ENCODE results near the gene MAST3.
A peak's percentile ranks its signal among the peaks of the same experiment; 100 is the strongest.

MAST3 gene

DNA sequence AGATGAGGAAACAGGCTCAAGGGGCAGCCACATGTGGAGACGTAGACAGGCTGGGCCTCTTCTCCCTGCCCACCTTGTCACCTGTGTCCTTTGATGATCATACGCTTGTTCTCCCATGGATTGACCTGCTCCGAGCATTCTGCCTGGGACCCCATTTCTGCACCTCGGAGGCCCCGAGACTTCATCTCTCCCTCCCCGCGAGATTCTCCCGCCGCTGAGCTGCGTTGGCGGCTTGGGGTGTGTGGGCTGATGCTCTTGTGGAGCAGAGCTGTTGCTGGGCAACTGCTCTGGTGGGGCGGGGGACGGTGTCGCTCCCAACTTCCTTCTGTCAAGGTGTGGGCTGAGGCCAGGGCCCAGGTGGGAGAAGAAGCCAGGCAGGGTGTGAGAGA, 22.1 kb downstream of the MAST3 start:
- no peak overlapping the region for H3K18ac ChIP-seq (ENCODE audit: low read length)
- H3K79me2 ChIP-seq (ENCODE audit: control insufficient read depth, insufficient read depth, low read length), result no peaks in the 10 kb centered on the region
- no peaks in the 10 kb centered on the region for H3K4me1 ChIP-seq (ENCODE audit: control insufficient read depth, low read depth, low read length)
- peaks cover 2% of the 10 kb centered on the region for H3K79me1 ChIP-seq (ENCODE audit: low read length)
- no peak overlapping the region for H4K5ac ChIP-seq (ENCODE audit: low read length)
- H3K4ac ChIP-seq (ENCODE audit: low read depth, low read length), result no peak overlapping the region
- no peaks in the 10 kb centered on the region for H3K36me3 ChIP-seq (ENCODE audit: control insufficient read depth, insufficient read depth, low read length)
- WGBS (ENCODE audit: extremely low coverage, insufficient coverage, low lambda C conversion rate), result no CpG with 5 or more reads among the region's 14 CpGs
- H3K4me2 ChIP-seq (ENCODE audit: low read length), result no peak overlapping the region
- H2AK5ac ChIP-seq (ENCODE audit: low read length), result no peak overlapping the region
- H2BK5ac ChIP-seq (ENCODE audit: low read length), result no peak overlapping the region
- no peak overlapping the region for H4K8ac ChIP-seq (ENCODE audit: low read depth, low read length)
- H3K9ac ChIP-seq (ENCODE audit: low read length), result no peak overlapping the region
- no peaks in the 10 kb centered on the region for H3K27me3 ChIP-seq (ENCODE audit: insufficient read depth, low read length, poor library complexity)
- no peak overlapping the region for H2BK120ac ChIP-seq (ENCODE audit: low read depth, low read length)
- no peak overlapping the region for H3K4me3 ChIP-seq (ENCODE audit: low read length)
- H3K27ac ChIP-seq (ENCODE audit: low read depth, low read length), result no peak overlapping the region
- H2BK15ac ChIP-seq (replicated peaks; ENCODE audit: low read depth), result no peak overlapping the region
- H3K56ac ChIP-seq (ENCODE audit: low read length), result peak overlapping the region; percentile 15
- no peak overlapping the region for H3K23ac ChIP-seq (ENCODE audit: low read length)
- DNase-seq, result no peak

DNA sequence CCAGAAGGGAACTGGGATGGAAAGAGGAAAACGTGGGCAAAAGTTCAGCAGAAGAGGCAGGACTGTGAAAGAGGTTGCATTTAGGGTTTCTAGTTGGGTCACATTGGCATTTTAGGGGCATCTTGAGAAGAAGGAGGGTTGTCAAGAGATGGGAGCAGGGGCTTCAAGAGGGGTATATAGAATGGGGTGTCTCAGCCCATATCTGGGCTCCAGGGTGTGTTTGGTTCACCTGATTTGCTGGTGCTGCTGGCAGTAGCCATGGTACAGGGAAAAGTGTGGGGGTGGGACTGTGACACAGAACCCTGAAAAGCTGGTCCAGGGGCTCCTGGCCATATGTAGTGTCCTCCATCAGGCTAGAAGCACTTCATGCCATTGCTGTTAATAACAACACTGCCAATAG, 22.5 kb downstream of the MAST3 start:
- Histone ChIP-seq H3K4me3 (ENCODE audit: low read length) (no peak overlapping the region), H2BK5ac (ENCODE audit: low read length) (no peak overlapping the region), H3K18ac (ENCODE audit: low read length) (no peak overlapping the region), H2BK120ac (ENCODE audit: low read depth, low read length) (no peak overlapping the region), H3K79me1 (ENCODE audit: low read length) (peaks cover 2% of the 10 kb centered on the region), H2BK15ac (replicated peaks; ENCODE audit: low read depth) (no peak overlapping the region), H3K9ac (ENCODE audit: low read length) (no peak overlapping the region), H3K36me3 (ENCODE audit: control insufficient read depth, insufficient read depth, low read length) (no peaks in the 10 kb centered on the region), H3K4me1 (ENCODE audit: control insufficient read depth, low read depth, low read length) (no peaks in the 10 kb centered on the region), H3K4me2 (ENCODE audit: low read length) (no peak overlapping the region), H3K56ac (ENCODE audit: low read length) (no peak overlapping the region), H4K8ac (ENCODE audit: low read depth, low read length) (no peak overlapping the region), H2AK5ac (ENCODE audit: low read length) (no peak overlapping the region), H3K4ac (ENCODE audit: low read depth, low read length) (no peak overlapping the region), H3K27me3 (ENCODE audit: insufficient read depth, low read length, poor library complexity) (no peaks in the 10 kb centered on the region), H4K5ac (ENCODE audit: low read length) (no peak overlapping the region), H3K79me2 (ENCODE audit: control insufficient read depth, insufficient read depth, low read length) (no peaks in the 10 kb centered on the region), H3K23ac (ENCODE audit: low read length) (no peak overlapping the region), H3K27ac (ENCODE audit: low read depth, low read length) (no peak overlapping the region)
- no CpG with 5 or more reads among the region's 1 CpG for WGBS (ENCODE audit: extremely low coverage, insufficient coverage, low lambda C conversion rate)
- no peak for DNase-seq

DNA sequence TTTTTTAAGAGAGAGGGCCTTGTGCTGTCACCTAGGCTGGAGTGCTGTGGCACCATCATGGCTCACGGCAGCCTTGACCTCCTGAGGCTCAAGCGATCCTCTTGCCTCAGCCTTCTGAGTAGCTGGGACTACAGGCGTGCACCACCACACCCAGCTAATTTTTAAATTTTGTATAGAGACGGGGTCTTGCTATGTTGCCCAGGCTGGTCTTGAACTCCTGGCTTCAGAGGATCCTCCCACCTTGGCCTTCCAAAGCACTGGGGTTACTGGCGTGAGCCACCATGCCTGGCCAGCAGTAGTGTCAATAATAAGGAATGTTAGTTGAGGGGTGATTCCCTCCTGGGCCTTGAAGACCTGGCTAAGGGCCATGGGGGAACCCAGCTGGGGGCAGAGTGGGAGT, 23.6 kb downstream of the MAST3 start:
- Histone ChIP-seq H4K8ac (ENCODE audit: low read depth, low read length) (no peak overlapping the region), H3K4ac (ENCODE audit: low read depth, low read length) (no peak overlapping the region)

DNA sequence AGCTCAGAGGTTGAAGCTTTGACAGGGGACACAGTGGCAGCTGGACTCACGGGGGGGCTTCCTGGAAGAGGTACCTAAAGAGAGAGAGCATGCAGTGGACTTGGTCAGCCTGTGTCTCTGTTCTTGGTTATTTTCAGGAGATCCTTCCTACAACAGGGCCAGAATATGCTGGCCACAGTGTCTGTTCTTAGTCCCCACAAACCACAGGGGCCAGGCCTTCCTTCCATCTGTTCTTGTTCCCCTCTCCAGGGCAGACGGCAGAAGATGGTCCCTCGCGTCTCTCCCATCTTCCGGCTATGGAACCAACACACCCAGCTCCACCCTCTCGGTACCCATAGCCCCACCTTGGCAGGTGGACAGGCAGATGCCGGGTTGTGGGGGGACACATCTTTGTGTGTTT, 24.8 kb downstream of the MAST3 start:
- Histone ChIP-seq H3K36me3 (ENCODE audit: control insufficient read depth, insufficient read depth, low read length) (no peaks in the 10 kb centered on the region), H3K27ac (ENCODE audit: low read depth, low read length) (no peak overlapping the region), H3K23ac (ENCODE audit: low read length) (no peak overlapping the region), H3K4ac (ENCODE audit: low read depth, low read length) (no peak overlapping the region), H3K27me3 (ENCODE audit: insufficient read depth, low read length, poor library complexity) (no peaks in the 10 kb centered on the region), H3K79me2 (ENCODE audit: control insufficient read depth, insufficient read depth, low read length) (no peaks in the 10 kb centered on the region), H2AK5ac (ENCODE audit: low read length) (no peak overlapping the region), H3K4me1 (ENCODE audit: control insufficient read depth, low read depth, low read length) (no peaks in the 10 kb centered on the region), H2BK5ac (ENCODE audit: low read length) (no peak overlapping the region), H3K56ac (ENCODE audit: low read length) (no peak overlapping the region), H3K79me1 (ENCODE audit: low read length) (peaks cover 2% of the 10 kb centered on the region), H4K5ac (ENCODE audit: low read length) (no peak overlapping the region), H2BK15ac (replicated peaks; ENCODE audit: low read depth) (no peak overlapping the region), H3K4me3 (ENCODE audit: low read length) (no peak overlapping the region), H3K4me2 (ENCODE audit: low read length) (no peak overlapping the region), H2BK120ac (ENCODE audit: low read depth, low read length) (no peak overlapping the region), H3K18ac (ENCODE audit: low read length) (no peak overlapping the region), H3K9ac (ENCODE audit: low read length) (no peak overlapping the region), H4K8ac (ENCODE audit: low read depth, low read length) (no peak overlapping the region)
- no CpG with 5 or more reads among the region's 7 CpGs for WGBS (ENCODE audit: extremely low coverage, insufficient coverage, low lambda C conversion rate)
- no peak for DNase-seq

More for the DNA sequence above, 23.6 kb downstream of the MAST3 start:
- no peak overlapping the region for H3K27ac ChIP-seq (ENCODE audit: low read depth, low read length)
- H2BK15ac ChIP-seq (replicated peaks; ENCODE audit: low read depth), result no peak overlapping the region
- H2AK5ac ChIP-seq (ENCODE audit: low read length), result no peak overlapping the region
- peaks cover 2% of the 10 kb centered on the region for H3K79me1 ChIP-seq (ENCODE audit: low read length)
- H3K18ac ChIP-seq (ENCODE audit: low read length), result no peak overlapping the region
- H3K9ac ChIP-seq (ENCODE audit: low read length), result no peak overlapping the region
- no peak overlapping the region for H3K4me2 ChIP-seq (ENCODE audit: low read length)
- DNase-seq, result no peak
- no peak overlapping the region for H2BK5ac ChIP-seq (ENCODE audit: low read length)
- H3K23ac ChIP-seq (ENCODE audit: low read length), result no peak overlapping the region
- H3K79me2 ChIP-seq (ENCODE audit: control insufficient read depth, insufficient read depth, low read length), result no peaks in the 10 kb centered on the region
- H3K4me1 ChIP-seq (ENCODE audit: control insufficient read depth, low read depth, low read length), result no peaks in the 10 kb centered on the region
- no peak overlapping the region for H3K56ac ChIP-seq (ENCODE audit: low read length)
- H4K5ac ChIP-seq (ENCODE audit: low read length), result no peak overlapping the region
- no peaks in the 10 kb centered on the region for H3K36me3 ChIP-seq (ENCODE audit: control insufficient read depth, insufficient read depth, low read length)
- no CpG with 5 or more reads among the region's 5 CpGs for WGBS (ENCODE audit: extremely low coverage, insufficient coverage, low lambda C conversion rate)
- no peak overlapping the region for H2BK120ac ChIP-seq (ENCODE audit: low read depth, low read length)
- no peaks in the 10 kb centered on the region for H3K27me3 ChIP-seq (ENCODE audit: insufficient read depth, low read length, poor library complexity)
- no peak overlapping the region for H3K4me3 ChIP-seq (ENCODE audit: low read length)

DNA sequence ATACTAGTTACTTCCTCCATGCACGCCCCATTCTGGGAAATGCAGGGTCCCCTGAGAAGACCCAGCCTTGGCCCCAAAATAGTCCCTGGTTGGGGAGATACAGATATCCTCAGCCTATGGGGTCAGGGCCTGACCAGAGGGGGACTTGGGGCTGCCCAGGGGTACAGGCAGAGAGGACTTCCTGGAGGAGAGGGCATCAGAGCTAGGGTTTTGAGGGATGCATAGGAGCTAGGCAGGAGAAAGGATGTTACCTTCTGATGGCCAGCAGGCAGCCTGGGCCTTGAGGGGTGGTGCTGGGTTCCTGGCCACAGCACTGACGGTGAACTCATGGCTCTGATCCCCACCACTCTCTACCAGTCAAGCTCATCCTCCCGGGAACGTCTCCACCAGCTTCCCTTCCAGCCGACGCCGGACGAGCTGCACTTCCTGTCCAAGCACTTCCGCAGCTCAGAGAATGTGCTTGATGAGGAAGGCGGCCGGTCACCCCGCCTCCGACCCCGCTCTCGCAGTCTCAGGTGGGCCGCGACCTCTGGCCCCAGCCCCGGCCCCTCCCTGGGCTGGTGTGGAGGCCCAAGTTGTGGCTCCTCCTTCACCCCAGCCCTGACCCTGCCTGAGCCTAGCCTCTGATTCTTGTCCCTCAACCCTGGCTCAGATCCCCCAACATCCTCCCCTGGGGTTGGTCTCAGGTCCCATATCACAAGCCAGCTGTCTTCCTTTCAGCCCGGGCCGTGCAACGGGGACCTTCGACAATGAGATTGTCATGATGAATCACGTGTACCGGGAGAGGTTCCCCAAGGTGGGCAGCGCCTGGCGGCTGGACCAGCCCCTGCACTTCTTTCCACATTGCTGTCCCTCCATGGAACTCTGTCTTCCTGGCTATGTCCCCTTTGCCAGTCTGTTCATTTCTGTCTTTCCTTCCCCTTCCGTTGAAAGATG, 25.6 kb downstream of the MAST3 start:
- DNase-seq, result no peak
- no peak overlapping the region for H2BK15ac ChIP-seq (replicated peaks; ENCODE audit: low read depth)
- H3K4me1 ChIP-seq (ENCODE audit: control insufficient read depth, low read depth, low read length), result no peaks in the 10 kb centered on the region
- H3K36me3 ChIP-seq (ENCODE audit: control insufficient read depth, insufficient read depth, low read length), result no peaks in the 10 kb centered on the region
- no peaks in the 10 kb centered on the region for H3K27me3 ChIP-seq (ENCODE audit: insufficient read depth, low read length, poor library complexity)
- H3K79me2 ChIP-seq (ENCODE audit: control insufficient read depth, insufficient read depth, low read length), result no peaks in the 10 kb centered on the region
- H3K27ac ChIP-seq (ENCODE audit: low read depth, low read length), result no peak overlapping the region
- no peak overlapping the region for H3K4me2 ChIP-seq (ENCODE audit: low read length)
- H4K8ac ChIP-seq (ENCODE audit: low read depth, low read length), result no peak overlapping the region
- H2AK5ac ChIP-seq (ENCODE audit: low read length), result no peak overlapping the region
- peaks cover 2% of the 10 kb centered on the region for H3K79me1 ChIP-seq (ENCODE audit: low read length)
- no peak overlapping the region for H2BK5ac ChIP-seq (ENCODE audit: low read length)
- H3K56ac ChIP-seq (ENCODE audit: low read length), result no peak overlapping the region
- H3K4me3 ChIP-seq (ENCODE audit: low read length), result no peak overlapping the region
- H3K4ac ChIP-seq (ENCODE audit: low read depth, low read length), result no peak overlapping the region
- H3K18ac ChIP-seq (ENCODE audit: low read length), result no peak overlapping the region
- H4K5ac ChIP-seq (ENCODE audit: low read length), result no peak overlapping the region
- no peak overlapping the region for H2BK120ac ChIP-seq (ENCODE audit: low read depth, low read length)
- H3K23ac ChIP-seq (ENCODE audit: low read length), result no peak overlapping the region
- no CpG with 5 or more reads among the region's 27 CpGs for WGBS (ENCODE audit: extremely low coverage, insufficient coverage, low lambda C conversion rate)
- no peak overlapping the region for H3K9ac ChIP-seq (ENCODE audit: low read length)

DNA sequence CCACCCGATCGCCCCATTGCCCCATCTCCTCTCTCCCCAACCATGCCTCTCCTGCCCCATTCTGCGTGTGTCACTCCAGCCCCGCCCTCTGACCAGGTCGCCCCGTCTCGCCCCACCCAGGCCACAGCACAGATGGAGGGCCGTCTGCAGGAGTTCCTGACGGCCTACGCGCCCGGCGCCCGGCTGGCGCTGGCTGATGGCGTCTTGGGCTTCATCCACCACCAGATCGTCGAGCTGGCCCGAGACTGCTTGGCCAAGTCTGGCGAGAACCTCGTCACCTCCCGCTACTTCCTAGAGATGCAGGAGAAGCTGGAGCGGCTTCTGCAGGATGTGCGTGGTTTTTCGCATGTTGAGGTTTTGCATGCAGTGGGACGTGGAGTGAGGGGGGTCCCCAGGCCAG, 26.2 kb downstream of the MAST3 start:
- no peak overlapping the region for H4K8ac ChIP-seq (ENCODE audit: low read depth, low read length)
- no peak overlapping the region for H3K4me2 ChIP-seq (ENCODE audit: low read length)
- H3K18ac ChIP-seq (ENCODE audit: low read length), result no peak overlapping the region
- no peak overlapping the region for H3K23ac ChIP-seq (ENCODE audit: low read length)
- no peak overlapping the region for H2BK5ac ChIP-seq (ENCODE audit: low read length)
- DNase-seq, result no peak
- no peak overlapping the region for H3K27ac ChIP-seq (ENCODE audit: low read depth, low read length)
- H3K79me2 ChIP-seq (ENCODE audit: control insufficient read depth, insufficient read depth, low read length), result no peaks in the 10 kb centered on the region
- no peak overlapping the region for H2BK15ac ChIP-seq (replicated peaks; ENCODE audit: low read depth)
- H3K9ac ChIP-seq (ENCODE audit: low read length), result no peak overlapping the region
- H2AK5ac ChIP-seq (ENCODE audit: low read length), result no peak overlapping the region
- no peak overlapping the region for H4K5ac ChIP-seq (ENCODE audit: low read length)
- H3K27me3 ChIP-seq (ENCODE audit: insufficient read depth, low read length, poor library complexity), result no peaks in the 10 kb centered on the region
- H3K4me1 ChIP-seq (ENCODE audit: control insufficient read depth, low read depth, low read length), result no peaks in the 10 kb centered on the region
- H3K4me3 ChIP-seq (ENCODE audit: low read length), result no peak overlapping the region
- H3K56ac ChIP-seq (ENCODE audit: low read length), result no peak overlapping the region
- whole genome bisulfite sequencing (ENCODE audit: extremely low coverage, insufficient coverage, low lambda C conversion rate), result no CpG with 5 or more reads among the region's 26 CpGs
- no peak overlapping the region for H3K4ac ChIP-seq (ENCODE audit: low read depth, low read length)
- H3K36me3 ChIP-seq (ENCODE audit: control insufficient read depth, insufficient read depth, low read length), result no peaks in the 10 kb centered on the region
- no peak overlapping the region for H2BK120ac ChIP-seq (ENCODE audit: low read depth, low read length)
- no peaks in the 10 kb centered on the region for H3K79me1 ChIP-seq (ENCODE audit: low read length)

Data from mesendoderm (in vitro differentiated cells).